Esophagus muscularis mucosa (tissue), 3 donors: ENCODE results near the gene RIC8B.

ENCODE experiments used
- POLR2A ChIP-seq: fragments of 450-650 bp; IDR thresholded peaks from one replicate; pipeline ENCODE4 v1.6.1; 2017; ENCODE audit warnings: antibody characterized with exemption, moderate library complexity, mild to moderate bottlenecking, low read depth
- TF ChIP-seq, protein P1 (sequence below), 3 experiments: fragments of 200-600 bp in 2 of 3; fragments of 450-650 bp in 1 of 3; sonication (generic) in 2 of 3; IDR thresholded peaks; one replicate each; pipeline ENCODE4 v1.5.1; 2017 to 2019; ENCODE audit warnings: antibody characterized with exemption in 3 of 3, mild to moderate bottlenecking in 2 of 3, moderate library complexity in 1 of 3

DNA sequence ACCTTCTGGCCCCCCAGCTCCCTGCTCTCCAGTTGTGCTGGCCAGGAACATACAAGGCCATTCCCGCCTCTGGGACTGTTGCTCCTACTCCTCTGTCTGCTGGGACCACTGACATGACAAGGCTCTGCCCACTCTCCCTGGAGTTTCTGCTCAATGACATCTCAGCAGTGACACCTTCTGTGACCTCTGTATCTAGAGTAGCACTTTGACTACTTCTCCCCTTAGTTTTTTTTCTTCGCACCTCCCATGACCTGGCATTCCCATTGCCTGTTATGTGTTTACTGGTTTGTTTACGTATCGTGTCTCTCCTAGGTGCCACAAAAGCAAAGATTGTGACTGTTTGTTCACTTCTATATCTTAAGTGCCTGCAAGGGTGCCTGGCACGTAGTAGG lies 141.1 kb downstream of the RIC8B start:
- TF ChIP-seq, protein P1, sequence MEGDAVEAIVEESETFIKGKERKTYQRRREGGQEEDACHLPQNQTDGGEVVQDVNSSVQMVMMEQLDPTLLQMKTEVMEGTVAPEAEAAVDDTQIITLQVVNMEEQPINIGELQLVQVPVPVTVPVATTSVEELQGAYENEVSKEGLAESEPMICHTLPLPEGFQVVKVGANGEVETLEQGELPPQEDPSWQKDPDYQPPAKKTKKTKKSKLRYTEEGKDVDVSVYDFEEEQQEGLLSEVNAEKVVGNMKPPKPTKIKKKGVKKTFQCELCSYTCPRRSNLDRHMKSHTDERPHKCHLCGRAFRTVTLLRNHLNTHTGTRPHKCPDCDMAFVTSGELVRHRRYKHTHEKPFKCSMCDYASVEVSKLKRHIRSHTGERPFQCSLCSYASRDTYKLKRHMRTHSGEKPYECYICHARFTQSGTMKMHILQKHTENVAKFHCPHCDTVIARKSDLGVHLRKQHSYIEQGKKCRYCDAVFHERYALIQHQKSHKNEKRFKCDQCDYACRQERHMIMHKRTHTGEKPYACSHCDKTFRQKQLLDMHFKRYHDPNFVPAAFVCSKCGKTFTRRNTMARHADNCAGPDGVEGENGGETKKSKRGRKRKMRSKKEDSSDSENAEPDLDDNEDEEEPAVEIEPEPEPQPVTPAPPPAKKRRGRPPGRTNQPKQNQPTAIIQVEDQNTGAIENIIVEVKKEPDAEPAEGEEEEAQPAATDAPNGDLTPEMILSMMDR (IDR thresholded peaks at IDR 0.05), result no peak
- no peak for TF ChIP-seq POLR2A
